Tibial artery (tissue), 4 donors: ENCODE measurements around the gene SVBP.

Experiments
- DNase-seq, 2 donors: peaks; one replicate each; pipeline ENCODE4 v3.0.0-alpha.2; 2019
- H3K27ac ChIP-seq, 2 donors: fragments of 200-600 bp; sonication (generic) in 1 of 2; 1 replicate in 1 of 2; 2 replicates in 1 of 2; pipeline ENCODE4 v1.5.1; 2018 to 2019; ENCODE audit warnings: mild to moderate bottlenecking in 1 of 2
- H3K27me3 ChIP-seq, 2 donors: fragments of 200-600 bp; sonication (generic) in 1 of 2; one replicate each; pipeline versions ENCODE4 v1.5.1 to v1.6.0; 2016 to 2019
- H3K36me3 ChIP-seq, 3 donors: fragments of 200-600 bp; sonication (generic) in 2 of 3; one replicate each; pipeline ENCODE4 v1.5.1; 2016 to 2019; ENCODE audit warnings: mild to moderate bottlenecking in 2 of 3
- H3K4me1 ChIP-seq, 4 donors: fragments of 200-600 bp; sonication (generic) in 2 of 4; 1 replicate in 3 of 4; 2 replicates in 1 of 4; pipeline ENCODE4 v1.5.1; 2016 to 2019
- H3K4me3 ChIP-seq, 2 donors: fragments of 200-600 bp; sonication (generic) in 1 of 2; 1 replicate in 1 of 2; 2 replicates in 1 of 2; pipeline ENCODE4 v1.5.1; 2018 to 2019; ENCODE audit warnings: mild to moderate bottlenecking in 2 of 2
- H3K9me3 ChIP-seq, 3 donors: fragments of 200-600 bp; sonication (generic) in 1 of 3; one replicate each; pipeline ENCODE4 v1.5.1; 2016 to 2019
- CTCF ChIP-seq, 2 experiments: fragments of 200-600 bp in 1 of 2; fragments of 450-650 bp in 1 of 2; IDR thresholded peaks; one replicate each; pipeline ENCODE4 v1.5.1; 2017 to 2019; ENCODE audit warnings: antibody characterized with exemption in 2 of 2, mild to moderate bottlenecking in 1 of 2, moderate library complexity in 1 of 2
- intact Hi-C: fragments of 100-400 bp; cut with DNase I; formaldehyde crosslinking; loops from one replicate; pipeline ENCODE4 v1.15.0; 2023; ENCODE audit warnings: low total_unique reads

SVBP gene

DNA sequence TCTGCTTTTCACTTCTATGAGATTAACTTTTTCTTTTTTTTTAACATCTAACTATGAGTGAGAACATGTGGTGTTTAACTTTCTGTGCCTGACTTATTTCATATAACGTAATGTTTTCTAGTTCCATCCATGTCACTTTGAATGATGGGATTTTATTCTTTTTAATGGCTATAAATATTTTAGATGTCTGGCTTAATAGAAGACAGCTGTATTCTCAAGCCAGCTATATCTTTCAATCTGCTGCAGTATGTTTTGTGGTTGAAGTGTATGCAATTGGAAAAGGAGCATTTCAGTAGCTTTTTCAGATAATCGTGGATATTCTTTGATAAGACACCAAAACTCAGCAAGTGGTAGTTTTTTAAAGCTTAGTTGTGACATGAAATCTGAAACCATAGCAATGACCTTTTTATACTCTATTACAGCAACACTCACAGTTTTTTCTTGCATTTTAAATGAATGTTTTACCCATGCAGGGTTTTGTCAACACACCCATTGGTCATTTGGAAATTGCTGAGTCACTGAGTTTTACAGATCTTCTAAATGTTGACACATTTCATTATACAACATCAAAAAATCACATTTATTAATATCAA lies 5.7 kb upstream of the SVBP start:
- intact Hi-C loops = no loop called here
- H3K27me3 ChIP-seq = no peaks in the 10 kb centered on the region
- DNase-seq = no peak
- no peak overlapping the region for H3K27ac ChIP-seq
- peaks cover 0 to 6% (median 1%) of the 10 kb centered on the region in 4 donors for H3K4me1 ChIP-seq
- H3K9me3 ChIP-seq = no peaks in the 10 kb centered on the region
- no peak overlapping the region for H3K4me3 ChIP-seq
- peaks cover 0 to 13% (median 0%) of the 10 kb centered on the region in 3 donors for H3K36me3 ChIP-seq
- no peak for TF ChIP-seq CTCF (IDR thresholded peaks at IDR 0.05)

DNA sequence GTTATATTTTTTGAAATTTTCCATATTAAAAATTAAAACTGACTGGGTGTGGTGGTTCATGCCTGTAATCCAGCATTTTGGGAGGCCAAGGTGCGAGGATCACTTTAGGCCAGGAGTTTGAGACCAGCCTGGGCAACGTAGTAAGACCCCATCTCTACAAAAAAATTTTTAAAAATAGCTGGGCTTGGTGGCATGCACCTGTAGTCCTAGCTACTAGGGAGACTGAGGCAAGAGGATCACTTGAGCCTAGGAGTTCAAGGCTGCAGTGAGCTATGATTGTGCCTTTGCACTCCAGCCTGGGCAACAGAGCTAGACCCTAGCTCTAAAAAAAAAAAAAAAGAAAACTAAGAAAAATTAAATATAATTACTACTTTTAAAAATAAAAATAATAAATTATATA lies 4.5 kb upstream of the SVBP start:
- H3K4me3 ChIP-seq = no peak overlapping the region

GRCh38 chr1:42820813-42821212 lies 3.6 kb upstream of the SVBP start:
- no peak for TF ChIP-seq CTCF (IDR thresholded peaks at IDR 0.05)
- H3K36me3 ChIP-seq = no peaks in the 10 kb centered on the region
- no peaks in the 10 kb centered on the region for H3K9me3 ChIP-seq
- no peak overlapping the region for H3K27ac ChIP-seq
- DNase-seq = no peak
- peaks cover 0 to 17% (median 10%) of the 10 kb centered on the region in 4 donors for H3K4me1 ChIP-seq
- intact Hi-C loops = no loop called here
- no peak overlapping the region for H3K4me3 ChIP-seq
- no peaks in the 10 kb centered on the region for H3K27me3 ChIP-seq

More for the DNA sequence above, 4.5 kb upstream of the SVBP start:
- Histone ChIP-seq H3K27me3 (no peaks in the 10 kb centered on the region), H3K36me3 (peaks cover 0 to 4% (median 0%) of the 10 kb centered on the region in 3 donors), H3K4me1 (peaks cover 0 to 10% (median 4%) of the 10 kb centered on the region in 4 donors), H3K27ac (no peak overlapping the region), H3K9me3 (no peaks in the 10 kb centered on the region)
- TF ChIP-seq CTCF (IDR thresholded peaks at IDR 0.05) = no peak
- DNase-seq = no peak
- intact Hi-C loops = no loop called here

DNA sequence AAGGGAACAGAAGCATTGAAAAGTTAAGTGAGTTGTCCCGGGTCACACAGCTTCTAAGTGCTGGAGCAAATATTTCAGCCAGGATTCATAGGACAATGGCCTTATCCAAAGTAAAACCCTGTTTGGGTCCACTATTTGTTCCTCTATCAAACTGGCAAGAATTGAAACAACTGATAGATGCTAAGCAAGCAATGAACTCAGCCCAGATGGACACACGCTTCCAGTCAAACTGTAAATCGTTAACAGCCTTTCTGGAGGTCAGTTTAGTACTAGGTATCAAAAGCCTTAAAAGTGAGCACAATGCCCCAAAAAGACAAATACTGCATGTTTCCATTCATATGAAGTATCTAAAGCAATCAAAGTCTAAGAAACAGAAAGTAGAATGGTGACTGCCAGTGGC lies 779 bp upstream of the SVBP start:
- no peak for TF ChIP-seq CTCF (IDR thresholded peaks at IDR 0.05)
- H3K4me3 ChIP-seq = peak overlapping the region in 1 of 2 donors; percentile 62
- H3K4me1 ChIP-seq = peaks cover 0 to 23% (median 13%) of the 10 kb centered on the region in 4 donors
- no peaks in the 10 kb centered on the region for H3K9me3 ChIP-seq
- intact Hi-C loops = loop anchor here (2.0 to 5.0 kb wide), 2 partner anchors 51 to 135 kb away; partner anchors contain the start of genes C1orf50, P3H1 and YBX1
- H3K27me3 ChIP-seq = no peaks in the 10 kb centered on the region
- H3K27ac ChIP-seq = peak overlapping the region in 1 of 2 donors; percentile 87
- DNase-seq = no peak
- no peaks in the 10 kb centered on the region for H3K36me3 ChIP-seq

GRCh38 chr1:42817440-42817767 lies 207 bp upstream of the SVBP start:
- peaks cover 0 to 23% (median 13%) of the 10 kb centered on the region in 4 donors for H3K4me1 ChIP-seq
- TF ChIP-seq CTCF (IDR thresholded peaks at IDR 0.05) = no peak
- DNase-seq = no peak
- no peaks in the 10 kb centered on the region for H3K27me3 ChIP-seq
- intact Hi-C loops = loop anchor here (2.0 to 5.0 kb wide), 2 partner anchors 50 to 135 kb away; partner anchors contain the start of genes C1orf50, P3H1 and YBX1
- no peaks in the 10 kb centered on the region for H3K36me3 ChIP-seq
- peak overlapping the region; percentile 62 to 66 for H3K4me3 ChIP-seq
- peak overlapping the region; percentile 87 to 91 for H3K27ac ChIP-seq
- no peaks in the 10 kb centered on the region for H3K9me3 ChIP-seq
